Measurements from ENCODE around the gene ASTN1.

ASTN1 gene

DNA sequence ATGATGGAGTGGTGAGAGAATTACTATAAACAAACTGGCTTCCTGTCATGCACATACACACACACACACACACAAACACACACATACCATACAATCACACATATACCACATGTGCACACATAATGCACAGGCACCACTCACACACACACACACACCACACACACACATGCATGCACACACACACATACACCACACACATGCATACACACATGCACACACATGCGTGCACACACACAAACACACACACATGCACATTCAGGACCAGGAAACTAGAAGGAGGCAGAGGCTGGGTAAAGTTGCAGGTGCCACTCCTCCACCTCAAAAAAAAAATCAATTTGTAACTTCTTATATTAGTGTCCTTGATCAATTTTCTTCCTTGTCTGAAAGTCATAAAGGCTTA lies 153.0 kb downstream of the ASTN1 start:
- Histone ChIP-seq H3K27ac (ENCODE audit: low read depth, low read length) (no peak overlapping the region), H2AFZ (ENCODE audit: low read length, unreplicated experiment) (no peak overlapping the region), H3K27me3 (ENCODE audit: insufficient read depth, low read length) (no peaks in the 10 kb centered on the region), H3K36me3 (ENCODE audit: insufficient read depth, low read length) (no peaks in the 10 kb centered on the region), H3K4me3 (ENCODE audit: low read depth, low read length) (no peak overlapping the region), H3K79me2 (ENCODE audit: control insufficient read depth, insufficient read depth, low read length, unreplicated experiment) (no peaks in the 10 kb centered on the region), H3K4me1 (ENCODE audit: control insufficient read depth, insufficient read depth, low read length, unreplicated experiment) (no peaks in the 10 kb centered on the region)

DNA sequence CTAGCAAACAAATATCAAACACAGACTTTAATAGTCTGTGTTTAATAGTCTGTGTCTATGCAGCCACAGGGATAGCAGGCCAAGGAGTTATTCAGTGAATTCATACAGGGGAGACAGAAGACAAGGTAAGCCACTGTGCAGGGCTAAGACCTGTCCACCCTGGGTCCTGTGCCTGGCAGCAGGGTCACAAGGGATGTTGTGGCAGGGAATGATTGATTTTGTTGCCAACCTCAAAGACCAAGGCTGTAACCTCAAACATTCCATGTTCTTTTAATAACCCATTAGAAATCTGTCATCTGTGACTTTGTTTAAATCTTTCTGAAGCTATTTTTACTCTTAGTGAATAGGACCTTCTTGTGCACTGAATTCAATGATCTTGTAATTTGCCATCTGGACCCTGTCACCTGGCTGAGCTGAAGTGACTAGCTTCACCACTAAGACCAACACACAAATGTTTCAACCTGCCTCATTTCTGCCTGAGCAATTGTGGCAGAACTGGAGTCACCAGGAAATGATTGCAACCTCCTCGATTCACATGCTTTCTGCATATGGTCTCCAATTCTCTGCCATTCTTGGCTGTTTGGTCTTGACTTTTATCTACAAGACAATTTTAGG lies 154.2 kb downstream of the ASTN1 start:
- no peaks in the 10 kb centered on the region for H3K36me3 ChIP-seq (ENCODE audit: insufficient read depth, low read length)
- H3K27ac ChIP-seq (ENCODE audit: low read depth, low read length) = no peak overlapping the region
- no peaks in the 10 kb centered on the region for H3K27me3 ChIP-seq (ENCODE audit: insufficient read depth, low read length)
- no peak overlapping the region for H2AFZ ChIP-seq (ENCODE audit: low read length, unreplicated experiment)
- H3K4me1 ChIP-seq (ENCODE audit: control insufficient read depth, insufficient read depth, low read length, unreplicated experiment) = no peaks in the 10 kb centered on the region
- no peak overlapping the region for H3K4me3 ChIP-seq (ENCODE audit: low read depth, low read length)
- H3K79me2 ChIP-seq (ENCODE audit: control insufficient read depth, insufficient read depth, low read length, unreplicated experiment) = no peaks in the 10 kb centered on the region

DNA sequence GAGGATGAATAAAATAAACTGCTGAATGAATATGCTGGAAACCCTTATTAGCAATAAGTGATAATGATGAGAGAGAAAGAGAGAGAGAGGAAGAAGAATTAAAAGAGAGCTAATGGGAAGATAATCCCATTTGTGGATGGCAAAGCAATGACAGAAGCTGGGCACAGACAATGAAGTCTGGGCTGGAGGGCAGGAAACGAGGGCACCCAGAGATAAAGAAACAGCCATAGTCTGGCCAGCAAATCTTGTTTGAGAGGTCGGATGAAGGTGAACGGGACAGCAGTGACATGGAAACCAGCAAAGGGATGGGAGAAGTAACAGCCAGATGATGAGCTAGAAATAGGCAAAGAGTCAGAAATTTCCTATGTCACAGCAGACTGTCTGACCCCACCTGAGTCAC lies 155.9 kb downstream of the ASTN1 start:
- Histone ChIP-seq H3K27ac (ENCODE audit: low read depth, low read length) (no peak overlapping the region), H3K4me1 (ENCODE audit: control insufficient read depth, insufficient read depth, low read length, unreplicated experiment) (no peaks in the 10 kb centered on the region), H3K4me3 (ENCODE audit: low read depth, low read length) (no peak overlapping the region), H2AFZ (ENCODE audit: low read length, unreplicated experiment) (no peak overlapping the region), H3K79me2 (ENCODE audit: control insufficient read depth, insufficient read depth, low read length, unreplicated experiment) (no peaks in the 10 kb centered on the region), H3K36me3 (ENCODE audit: insufficient read depth, low read length) (no peaks in the 10 kb centered on the region), H3K27me3 (ENCODE audit: insufficient read depth, low read length) (no peaks in the 10 kb centered on the region)

DNA sequence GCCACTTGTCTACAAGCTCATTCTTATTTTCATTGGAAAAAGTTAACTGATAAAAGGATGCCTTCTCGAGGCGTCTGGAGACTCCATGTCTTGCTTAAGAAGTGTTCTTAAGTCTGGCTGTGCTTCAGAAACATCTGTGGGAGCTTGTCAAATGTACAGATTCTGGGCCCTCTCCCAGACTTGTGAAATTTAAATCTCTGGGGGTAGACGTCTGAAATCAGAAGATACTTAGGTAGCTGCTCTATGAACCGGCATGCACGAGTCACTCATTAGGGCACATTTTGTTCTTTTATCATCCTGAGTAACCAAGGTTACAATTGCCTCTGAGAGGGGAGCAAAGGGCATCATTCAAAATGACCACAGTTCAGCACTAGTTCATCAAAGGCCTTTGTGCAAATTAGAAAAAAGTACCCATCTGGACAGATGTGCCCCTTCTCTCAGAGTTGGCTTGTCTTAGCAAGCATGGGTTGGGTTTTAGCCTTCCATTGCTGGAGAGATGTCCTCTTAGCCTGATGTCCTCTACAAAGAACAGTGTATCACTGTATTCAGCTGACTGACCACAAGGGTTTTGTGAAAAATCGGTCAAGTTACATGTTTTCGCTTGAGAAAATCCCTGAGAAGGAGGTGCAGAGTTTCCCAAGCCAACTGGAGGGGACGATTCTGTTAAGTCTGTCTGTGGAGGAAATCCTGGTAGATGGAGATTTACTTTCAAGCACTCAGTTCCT lies 156.9 kb downstream of the ASTN1 start:
- no peak overlapping the region for H2AFZ ChIP-seq (ENCODE audit: low read length, unreplicated experiment)
- H3K4me1 ChIP-seq (ENCODE audit: control insufficient read depth, insufficient read depth, low read length, unreplicated experiment) = no peaks in the 10 kb centered on the region
- no peak overlapping the region for H3K4me3 ChIP-seq (ENCODE audit: low read depth, low read length)
- H3K27ac ChIP-seq (ENCODE audit: low read depth, low read length) = no peak overlapping the region
- H3K27me3 ChIP-seq (ENCODE audit: insufficient read depth, low read length) = no peaks in the 10 kb centered on the region
- no peaks in the 10 kb centered on the region for H3K79me2 ChIP-seq (ENCODE audit: control insufficient read depth, insufficient read depth, low read length, unreplicated experiment)
- no peaks in the 10 kb centered on the region for H3K36me3 ChIP-seq (ENCODE audit: insufficient read depth, low read length)

DNA sequence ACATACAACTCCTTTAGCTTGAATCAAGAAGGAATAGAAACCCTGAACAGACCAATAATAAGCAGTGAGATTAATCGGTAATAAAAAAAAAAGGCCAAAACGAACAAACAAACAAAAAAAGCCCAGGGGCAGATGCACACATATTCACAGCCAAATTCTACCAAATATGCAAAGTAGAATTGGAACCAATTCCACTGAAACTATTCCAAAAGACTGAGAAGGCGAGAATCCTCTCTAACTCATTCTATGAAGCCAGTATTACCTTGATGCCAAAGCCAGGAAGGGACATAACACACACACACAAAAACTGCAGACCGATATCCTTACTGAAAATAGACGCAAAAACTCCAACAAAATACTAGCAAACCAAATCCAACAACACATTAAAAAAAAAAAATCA lies 161.6 kb downstream of the ASTN1 start:
- no peaks in the 10 kb centered on the region for H3K36me3 ChIP-seq (ENCODE audit: insufficient read depth, low read length)
- H3K27me3 ChIP-seq (ENCODE audit: insufficient read depth, low read length) = no peaks in the 10 kb centered on the region
- H3K4me1 ChIP-seq (ENCODE audit: control insufficient read depth, insufficient read depth, low read length, unreplicated experiment) = no peaks in the 10 kb centered on the region
- no peak overlapping the region for H3K4me3 ChIP-seq (ENCODE audit: low read depth, low read length)
- H3K27ac ChIP-seq (ENCODE audit: low read depth, low read length) = no peak overlapping the region
- H2AFZ ChIP-seq (ENCODE audit: low read length, unreplicated experiment) = no peak overlapping the region
- H3K79me2 ChIP-seq (ENCODE audit: control insufficient read depth, insufficient read depth, low read length, unreplicated experiment) = no peaks in the 10 kb centered on the region

DNA sequence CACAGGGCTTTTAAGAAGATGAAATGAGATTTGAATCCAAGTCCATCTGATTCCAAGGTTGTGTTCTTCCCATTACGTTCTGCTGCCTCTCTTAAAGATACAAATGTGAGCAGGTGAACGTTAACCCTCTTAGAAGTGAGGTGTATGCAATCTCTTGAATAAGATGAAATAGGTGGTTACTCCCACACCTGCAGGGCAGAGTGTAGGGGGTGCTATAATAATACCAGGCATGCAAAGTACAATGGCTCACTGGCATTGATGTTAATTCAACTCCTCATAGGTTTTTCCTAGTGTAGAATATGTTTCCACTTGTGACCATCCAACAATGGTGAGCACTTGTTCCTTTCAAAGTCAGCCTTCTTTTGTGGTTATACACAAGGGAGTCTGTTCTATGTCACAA lies 163.0 kb downstream of the ASTN1 start:
- Histone ChIP-seq H3K36me3 (ENCODE audit: insufficient read depth, low read length) (no peaks in the 10 kb centered on the region), H3K27ac (ENCODE audit: low read depth, low read length) (no peak overlapping the region), H3K4me1 (ENCODE audit: control insufficient read depth, insufficient read depth, low read length, unreplicated experiment) (no peaks in the 10 kb centered on the region), H2AFZ (ENCODE audit: low read length, unreplicated experiment) (no peak overlapping the region), H3K4me3 (ENCODE audit: low read depth, low read length) (no peak overlapping the region), H3K27me3 (ENCODE audit: insufficient read depth, low read length) (no peaks in the 10 kb centered on the region), H3K79me2 (ENCODE audit: control insufficient read depth, insufficient read depth, low read length, unreplicated experiment) (no peaks in the 10 kb centered on the region)

DNA sequence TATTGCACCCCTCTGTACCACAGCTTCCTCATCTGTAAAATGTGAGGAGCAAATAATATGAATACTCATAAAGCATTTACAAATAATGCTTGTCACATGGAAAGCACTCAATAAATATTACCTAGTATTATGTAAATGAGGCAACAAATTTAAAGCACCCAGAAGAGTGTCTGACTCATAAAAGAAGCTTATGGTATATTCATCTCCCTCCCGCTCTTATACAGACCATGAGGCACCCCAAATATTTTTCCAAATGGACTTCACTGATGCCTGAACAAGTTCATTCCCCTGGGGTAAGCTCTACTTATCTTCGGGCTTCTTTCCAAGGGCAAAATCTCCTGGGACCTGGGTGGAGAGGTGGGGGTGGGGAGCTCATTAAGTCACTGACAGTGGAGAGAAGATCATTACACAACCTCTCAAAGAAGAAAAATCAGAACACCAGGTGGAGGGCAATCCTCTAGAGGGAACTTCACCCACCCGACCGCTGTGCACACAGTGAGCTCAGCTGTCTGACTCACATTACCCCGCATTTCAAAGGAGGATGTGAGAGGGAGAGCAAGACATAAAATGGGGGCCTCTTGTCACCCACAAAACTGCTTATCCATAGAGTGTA lies 166.2 kb downstream of the ASTN1 start:
- no peaks in the 10 kb centered on the region for H3K36me3 ChIP-seq (ENCODE audit: insufficient read depth, low read length)
- no peak overlapping the region for H2AFZ ChIP-seq (ENCODE audit: low read length, unreplicated experiment)
- H3K27me3 ChIP-seq (ENCODE audit: insufficient read depth, low read length) = no peaks in the 10 kb centered on the region
- H3K27ac ChIP-seq (ENCODE audit: low read depth, low read length) = no peak overlapping the region
- no peaks in the 10 kb centered on the region for H3K4me1 ChIP-seq (ENCODE audit: control insufficient read depth, insufficient read depth, low read length, unreplicated experiment)
- no peak overlapping the region for H3K4me3 ChIP-seq (ENCODE audit: low read depth, low read length)
- H3K79me2 ChIP-seq (ENCODE audit: control insufficient read depth, insufficient read depth, low read length, unreplicated experiment) = no peaks in the 10 kb centered on the region

DNA sequence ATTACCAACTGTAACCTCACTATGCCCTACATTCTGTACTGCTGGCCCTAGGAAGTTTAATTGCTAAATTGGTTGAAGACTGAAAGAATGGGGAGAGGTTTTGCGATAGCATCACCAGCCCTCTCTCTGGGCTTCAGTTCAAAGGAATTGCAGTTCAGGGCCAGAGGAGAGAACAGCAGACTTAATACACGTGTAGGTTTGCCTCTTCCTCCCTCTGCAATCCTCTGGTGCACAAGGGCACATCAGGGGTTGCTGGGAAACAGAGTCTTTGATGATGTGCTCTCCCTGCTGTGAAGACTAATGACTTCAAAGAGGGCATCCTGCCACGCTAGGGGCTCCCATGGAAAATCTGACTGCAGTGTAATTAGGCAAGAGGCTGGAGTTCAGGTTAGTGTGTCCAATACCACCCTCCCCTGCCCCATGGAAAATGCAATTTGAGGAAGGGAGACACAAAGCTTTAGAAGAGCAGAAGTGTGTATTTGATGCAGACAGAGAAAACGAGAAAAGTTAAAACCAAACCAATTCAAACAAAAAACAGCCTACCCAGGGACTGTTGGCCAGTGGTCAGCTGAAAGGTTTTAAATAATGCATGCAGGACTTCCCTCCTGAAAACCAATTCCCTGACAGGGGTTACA lies 167.9 kb downstream of the ASTN1 start:
- Histone ChIP-seq H3K4me1 (ENCODE audit: control insufficient read depth, insufficient read depth, low read length, unreplicated experiment) (no peaks in the 10 kb centered on the region), H3K36me3 (ENCODE audit: insufficient read depth, low read length) (no peaks in the 10 kb centered on the region), H3K27ac (ENCODE audit: low read depth, low read length) (no peak overlapping the region), H3K4me3 (ENCODE audit: low read depth, low read length) (no peak overlapping the region), H3K79me2 (ENCODE audit: control insufficient read depth, insufficient read depth, low read length, unreplicated experiment) (no peaks in the 10 kb centered on the region), H3K27me3 (ENCODE audit: insufficient read depth, low read length) (no peaks in the 10 kb centered on the region), H2AFZ (ENCODE audit: low read length, unreplicated experiment) (no peak overlapping the region)

DNA sequence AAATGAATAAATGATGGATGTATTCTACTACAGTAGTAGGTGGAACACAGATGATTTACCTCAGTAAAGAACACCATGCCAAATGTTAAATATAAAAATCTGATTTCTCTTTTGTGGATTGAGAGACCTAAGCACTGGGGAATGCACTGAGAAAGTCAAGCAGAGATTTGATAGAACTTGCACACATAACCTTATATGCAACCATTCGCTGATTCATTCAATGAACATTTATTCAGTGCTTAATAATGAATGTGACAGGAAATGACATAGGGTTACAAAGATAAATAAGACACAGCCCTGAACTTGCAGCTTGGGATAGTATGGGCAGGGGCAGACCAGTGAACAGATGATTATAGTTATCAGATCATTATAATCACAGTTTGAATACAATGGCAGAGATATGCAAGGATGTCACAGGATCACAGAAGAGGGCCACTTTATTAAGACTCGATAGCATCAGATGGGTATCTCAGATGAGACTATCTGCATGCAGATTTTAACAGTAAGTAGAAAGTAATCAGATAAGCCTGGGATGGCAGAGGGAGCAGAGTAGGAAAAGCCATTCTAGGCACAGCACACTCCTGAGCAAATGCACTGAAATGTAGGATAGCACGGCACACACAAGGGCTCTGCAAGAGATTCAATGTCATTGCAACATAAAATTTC lies 169.4 kb downstream of the ASTN1 start:
- Histone ChIP-seq H3K4me1 (ENCODE audit: control insufficient read depth, insufficient read depth, low read length, unreplicated experiment) (no peaks in the 10 kb centered on the region), H3K79me2 (ENCODE audit: control insufficient read depth, insufficient read depth, low read length, unreplicated experiment) (no peaks in the 10 kb centered on the region), H3K36me3 (ENCODE audit: insufficient read depth, low read length) (no peaks in the 10 kb centered on the region), H3K4me3 (ENCODE audit: low read depth, low read length) (no peak overlapping the region), H3K27me3 (ENCODE audit: insufficient read depth, low read length) (no peaks in the 10 kb centered on the region), H3K27ac (ENCODE audit: low read depth, low read length) (no peak overlapping the region), H2AFZ (ENCODE audit: low read length, unreplicated experiment) (no peak overlapping the region)

DNA sequence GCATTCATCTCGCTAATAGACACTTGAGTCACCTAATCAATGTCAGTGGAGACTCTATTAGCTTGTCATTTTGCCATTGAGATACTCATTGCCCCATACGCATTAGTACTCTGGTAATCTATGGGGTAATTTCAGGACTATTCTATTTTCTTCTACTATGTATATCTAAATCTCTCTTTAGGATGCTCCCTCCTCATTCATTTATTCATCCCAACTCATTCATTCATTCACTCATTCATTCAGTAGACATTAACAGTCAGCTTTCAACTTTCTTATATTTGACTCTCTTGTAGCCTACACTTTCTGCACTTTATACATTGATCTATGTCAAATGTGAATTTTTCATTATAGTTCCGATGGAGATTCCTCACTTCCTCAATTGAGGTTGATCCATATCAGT lies 170.9 kb downstream of the ASTN1 start:
- Histone ChIP-seq H3K4me1 (ENCODE audit: control insufficient read depth, insufficient read depth, low read length, unreplicated experiment) (no peaks in the 10 kb centered on the region), H3K27ac (ENCODE audit: low read depth, low read length) (no peak overlapping the region), H3K4me3 (ENCODE audit: low read depth, low read length) (no peak overlapping the region), H3K27me3 (ENCODE audit: insufficient read depth, low read length) (no peaks in the 10 kb centered on the region), H2AFZ (ENCODE audit: low read length, unreplicated experiment) (no peak overlapping the region), H3K36me3 (ENCODE audit: insufficient read depth, low read length) (no peaks in the 10 kb centered on the region), H3K79me2 (ENCODE audit: control insufficient read depth, insufficient read depth, low read length, unreplicated experiment) (no peaks in the 10 kb centered on the region)

Measured in ACC112 (cell line).